Stimulated activated CD4-positive, alpha-beta T cell treated with anti-CD3 and anti-CD28 coated beads, Interleukin-4, amount 100 ng/mL, for 1 hour (primary cell): ENCODE results near the gene APOOL.
A peak's percentile ranks its signal among the peaks of the same experiment; 100 is the strongest.
"Not testable (repeated sequence)": the region's sequence is repeated elsewhere in the genome, so short reads cannot be mapped to it uniquely, and the experiment has no call there.

Experiments used
- DNase-seq: peaks from one replicate; pipeline ENCODE4 v3.0.0-alpha.2; 2020

The APOOL gene

GRCh38 chrX:85003655-85004244 lies at the start of gene APOOL:
APOOL (plus strand) TSS chrX:85003877; CDS start chrX:85003913, 36 bp downstream.
- peak; percentile 76 for DNase-seq

GRCh38 chrX:84956304-84956703 lies 47.4 kb upstream of the APOOL start:
- DNase-seq, result no peak

- no peak for DNase-seq
These were observed 28.9 kb upstream of the APOOL start for GRCh38 chrX:84974803-84975202.

GRCh38 chrX:84991739-84992138 lies 11.9 kb upstream of the APOOL start:
- not testable (repeated sequence) for DNase-seq

GRCh38 chrX:84993150-84993549 lies 10.5 kb upstream of the APOOL start:
- no peak for DNase-seq

- DNase-seq, result no peak
These were observed 2.3 kb upstream of the APOOL start for GRCh38 chrX:85001344-85001743.

GRCh38 chrX:85004255-85004654 lies 578 bp downstream of the APOOL start:
- no peak for DNase-seq

GRCh38 chrX:85012098-85012497 lies 8.4 kb downstream of the APOOL start:
- no peak for DNase-seq

- not testable (repeated sequence) for DNase-seq
These were observed 11.7 kb downstream of the APOOL start for GRCh38 chrX:85015351-85015750.

GRCh38 chrX:85017721-85018120 lies 14.0 kb downstream of the APOOL start:
- DNase-seq, result no peak

- no peak for DNase-seq
These were observed 14.8 kb downstream of the APOOL start for GRCh38 chrX:85018471-85018870.

GRCh38 chrX:85020216-85020615 lies 16.5 kb downstream of the APOOL start:
- DNase-seq, result no peak

- DNase-seq, result no peak
These were observed 20.4 kb downstream of the APOOL start for GRCh38 chrX:85024044-85024443.

- DNase-seq, result no peak
These were observed 20.9 kb downstream of the APOOL start for GRCh38 chrX:85024562-85024961.

- no peak for DNase-seq
These were observed 22.5 kb downstream of the APOOL start for GRCh38 chrX:85026170-85026569.

GRCh38 chrX:85029043-85029442 lies 25.4 kb downstream of the APOOL start:
- no peak for DNase-seq

GRCh38 chrX:85031505-85031904 lies 27.8 kb downstream of the APOOL start:
- DNase-seq, result no peak

GRCh38 chrX:85037114-85037513 lies 33.4 kb downstream of the APOOL start:
- DNase-seq, result no peak

- no peak for DNase-seq
These were observed 48.0 kb downstream of the APOOL start for GRCh38 chrX:85051627-85052026.

GRCh38 chrX:85052205-85052604 lies 48.5 kb downstream of the APOOL start:
- no peak for DNase-seq

GRCh38 chrX:85052636-85053343 lies 49.1 kb downstream of the APOOL start:
- no peak for DNase-seq

- DNase-seq, result no peak
These were observed 62.0 kb downstream of the APOOL start for GRCh38 chrX:85065512-85066198.

GRCh38 chrX:85077247-85077646 lies 73.6 kb downstream of the APOOL start:
- DNase-seq, result not testable (repeated sequence)

- no peak for DNase-seq
These were observed 81.2 kb downstream of the APOOL start for GRCh38 chrX:85084770-85085393.
